NCI-H82 (cell line): ENCODE data around the gene IGFBP6.
A peak's percentile ranks its signal among the peaks of the same experiment; 100 is the strongest.
"Not testable (repeated sequence)": the region's sequence is repeated elsewhere in the genome, so short reads cannot be mapped to it uniquely, and the experiment has no call there.

Source experiments
- DNase-seq: peaks from one replicate; lab custom pipeline; 2025; lab: John Stamatoyannopoulos, UW

IGFBP6 gene

GRCh38 chr12:53070877-53071492 is 26.5 kb upstream of the IGFBP6 start:
- peak; percentile 87 for DNase-seq

- DNase-seq = peak; percentile 39
Measured at GRCh38 chr12:53071591-53072551, 25.6 kb upstream of the IGFBP6 start.

GRCh38 chr12:53073881-53074280 is 23.6 kb upstream of the IGFBP6 start:
- no peak for DNase-seq

GRCh38 chr12:53074283-53074998 is 23.0 kb upstream of the IGFBP6 start:
- no peak for DNase-seq

GRCh38 chr12:53074999-53075370 is 22.5 kb upstream of the IGFBP6 start:
- DNase-seq = no peak

GRCh38 chr12:53076461-53076860 is 21.0 kb upstream of the IGFBP6 start:
- DNase-seq = no peak

GRCh38 chr12:53077030-53077429 is 20.4 kb upstream of the IGFBP6 start:
- DNase-seq = no peak

GRCh38 chr12:53078425-53079225 is 18.8 kb upstream of the IGFBP6 start:
- peak; percentile 67 for DNase-seq

- DNase-seq = peak; percentile 99
Measured at GRCh38 chr12:53079226-53080117, 18.0 kb upstream of the IGFBP6 start, which contains the start of gene SPRYD3. SPRYD3 (minus strand) TSS chr12:53079390; CDS start chr12:53079333, 57 bp downstream.

GRCh38 chr12:53082637-53083175 is 14.8 kb upstream of the IGFBP6 start:
- no peak for DNase-seq

- no peak for DNase-seq
Measured at GRCh38 chr12:53086361-53086760, 11.1 kb upstream of the IGFBP6 start.

GRCh38 chr12:53090105-53090504 is 7.4 kb upstream of the IGFBP6 start:
- DNase-seq = no peak

- no peak for DNase-seq
Measured at GRCh38 chr12:53090554-53090953, 6.9 kb upstream of the IGFBP6 start.

- DNase-seq = no peak
Measured at GRCh38 chr12:53091756-53092155, 5.7 kb upstream of the IGFBP6 start.

- no peak for DNase-seq
Measured at GRCh38 chr12:53093777-53094393, 3.6 kb upstream of the IGFBP6 start.

GRCh38 chr12:53094394-53094787 is 3.1 kb upstream of the IGFBP6 start:
- DNase-seq = no peak

GRCh38 chr12:53094796-53095595 is 2.5 kb upstream of the IGFBP6 start:
- not testable (repeated sequence) for DNase-seq

GRCh38 chr12:53095596-53095895 is 1.9 kb upstream of the IGFBP6 start:
- not testable (repeated sequence) for DNase-seq

GRCh38 chr12:53096089-53096741 is 1.3 kb upstream of the IGFBP6 start:
- no peak for DNase-seq
